ENCODE data around the gene PCBP3.
"Not testable (repeated sequence)": the region's sequence is repeated elsewhere in the genome, so short reads cannot be mapped to it uniquely, and the experiment has no call there.

The PCBP3 gene

GRCh38 chr21:45957981-45958600, 314.6 kb downstream of the PCBP3 start:
- no peak for DNase-seq

GRCh38 chr21:45959182-45959581, 315.7 kb downstream of the PCBP3 start:
- DNase-seq: no peak

- DNase-seq: no peak
Measured at GRCh38 chr21:45959779-45960390, 316.4 kb downstream of the PCBP3 start.

- not testable (repeated sequence) for DNase-seq
Measured at GRCh38 chr21:45961408-45961807, 317.9 kb downstream of the PCBP3 start.

GRCh38 chr21:45962531-45963231, 319.2 kb downstream of the PCBP3 start:
- DNase-seq: no peak

GRCh38 chr21:45963232-45963570, 319.7 kb downstream of the PCBP3 start:
- no peak for DNase-seq

GRCh38 chr21:45964649-45965048, 321.1 kb downstream of the PCBP3 start:
- DNase-seq: no peak

- no peak for DNase-seq
Measured at GRCh38 chr21:45965084-45965809, 321.7 kb downstream of the PCBP3 start.

- no peak for DNase-seq
Measured at GRCh38 chr21:45966791-45967394, 323.4 kb downstream of the PCBP3 start.

GRCh38 chr21:45969921-45970673, 326.6 kb downstream of the PCBP3 start:
- DNase-seq: no peak

GRCh38 chr21:45970674-45971615, 327.4 kb downstream of the PCBP3 start:
- DNase-seq: peak; percentile 43

- no peak for DNase-seq
Measured at GRCh38 chr21:45971616-45972352, 328.3 kb downstream of the PCBP3 start.

- DNase-seq: no peak
Measured at GRCh38 chr21:45972353-45972715, 328.8 kb downstream of the PCBP3 start.

- DNase-seq: no peak
Measured at GRCh38 chr21:45972716-45973474, 329.4 kb downstream of the PCBP3 start.

- peak; percentile 83 for DNase-seq
Measured at GRCh38 chr21:45973475-45974072, 330.0 kb downstream of the PCBP3 start.

- no peak for DNase-seq
Measured at GRCh38 chr21:45974073-45975019, 330.8 kb downstream of the PCBP3 start.

GRCh38 chr21:45975020-45975666, 331.6 kb downstream of the PCBP3 start:
- DNase-seq: no peak
